Measurements from ENCODE around the gene GATA2. TPM values are rescaled to one million over a fixed set of nuclear protein-coding genes. Genes with fewer than 3 reads are reported as not detected.

Gene GATA2
- polyA plus RNA-seq, 4 donors = 0.67 to 15.2 (median 1.1) TPM

DNA sequence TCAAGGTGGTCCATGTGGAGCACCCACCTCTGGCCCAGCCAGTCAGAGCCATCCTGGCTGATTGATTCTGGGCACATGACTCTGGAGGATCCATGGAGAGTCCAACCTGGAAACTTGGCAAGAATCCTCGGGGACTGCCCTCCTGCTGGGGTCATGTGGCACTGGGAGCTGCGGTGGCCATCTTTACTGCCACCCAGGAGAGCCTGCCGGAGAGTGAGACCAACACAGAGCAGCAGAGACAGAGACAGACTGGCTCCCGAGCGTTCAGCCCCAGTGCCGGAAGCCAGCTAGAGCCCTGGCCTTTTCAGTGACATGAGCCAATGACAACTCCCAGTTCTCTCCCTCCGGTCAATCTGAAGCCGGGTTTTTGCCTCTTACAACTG is 11.5 kb upstream of the GATA2 start:
- Histone ChIP-seq H3K36me3 (ENCODE audit: control insufficient read depth in 3 of 3, insufficient read depth in 2 of 3, low read depth in 1 of 3, low read length in 3 of 3) (no peaks in the 10 kb centered on the region), H3K9me3 (ENCODE audit: control insufficient read depth in 2 of 2, insufficient read depth in 1 of 2, low read depth in 1 of 2, low read length in 1 of 2) (peaks cover 0 to 4% of the 10 kb centered on the region in 2 donors), H3K27me3 (ENCODE audit: control insufficient read depth in 3 of 3, insufficient read depth in 3 of 3, low read length in 3 of 3) (peaks cover 0 to 23% (median 3%) of the 10 kb centered on the region in 3 donors), H3K4me3 (ENCODE audit: low read depth in 1 of 3, low read length in 3 of 3) (no peak overlapping the region), H3K27ac (ENCODE audit: low read depth in 1 of 3, low read length in 2 of 3) (no peak overlapping the region), H3K4me1 (ENCODE audit: control insufficient read depth in 3 of 3, insufficient read depth in 2 of 3, low read depth in 1 of 3, low read length in 2 of 3) (no peaks in the 10 kb centered on the region)
- FAIRE-seq (no peak), DNase-seq (no peak)
- WGBS, 3 donors = 88 to 91% (median 90%) methylated on average over 8 of the region's 8 CpGs

DNA sequence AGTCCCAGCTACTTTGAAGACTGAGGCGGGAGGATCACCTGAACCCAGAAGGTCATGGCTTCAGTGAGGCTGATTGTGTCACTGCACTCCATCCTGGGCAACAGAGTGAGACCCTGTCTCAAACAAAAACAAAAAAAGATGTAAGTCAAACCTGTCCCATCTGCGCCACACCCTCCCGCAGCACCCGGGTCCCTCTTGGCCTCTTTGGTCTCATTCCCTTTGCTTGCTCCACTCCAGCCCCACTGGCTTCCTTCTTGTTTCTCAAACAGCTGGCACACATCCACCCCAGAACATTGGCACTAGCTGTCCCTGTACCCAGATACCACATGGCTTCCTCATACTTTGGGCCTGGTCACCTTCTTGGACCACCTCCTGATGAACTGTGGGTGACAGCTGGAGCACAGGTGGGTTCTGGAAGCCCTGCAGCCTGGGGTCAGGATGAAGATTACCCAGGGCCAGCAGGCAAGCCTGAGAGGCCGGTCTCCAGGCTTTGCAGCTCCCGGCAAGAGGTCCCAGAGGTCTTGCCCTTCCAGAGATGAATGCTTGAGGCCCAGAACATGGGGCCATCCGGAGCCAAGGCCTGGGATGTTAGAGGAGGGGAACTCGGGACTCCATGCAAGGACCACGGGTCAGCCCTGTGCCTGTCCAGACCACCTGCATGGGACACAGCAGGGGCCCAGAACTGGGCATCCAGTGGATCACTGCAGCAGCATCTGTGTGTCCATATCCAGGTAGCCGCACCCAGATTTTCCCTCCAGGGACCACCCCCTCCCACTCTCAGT is 10.9 kb upstream of the GATA2 start:
- peaks cover 0 to 28% (median 6%) of the 10 kb centered on the region in 3 donors for H3K27me3 ChIP-seq (ENCODE audit: control insufficient read depth in 3 of 3, insufficient read depth in 3 of 3, low read length in 3 of 3)
- 77 to 92% (median 86%) methylated on average over 9 to 10 of the region's 10 CpGs for WGBS, 3 donors
- DNase-seq (no peak), FAIRE-seq (no peak)
- no peak overlapping the region for H3K27ac ChIP-seq (ENCODE audit: low read depth in 1 of 3, low read length in 2 of 3)
- H3K36me3 ChIP-seq (ENCODE audit: control insufficient read depth in 3 of 3, insufficient read depth in 2 of 3, low read depth in 1 of 3, low read length in 3 of 3) = no peaks in the 10 kb centered on the region
- H3K4me1 ChIP-seq (ENCODE audit: control insufficient read depth in 3 of 3, insufficient read depth in 2 of 3, low read depth in 1 of 3, low read length in 2 of 3) = no peaks in the 10 kb centered on the region
- no peak overlapping the region for H3K4me3 ChIP-seq (ENCODE audit: low read depth in 1 of 3, low read length in 3 of 3)
- peaks cover 0 to 4% of the 10 kb centered on the region in 2 donors for H3K9me3 ChIP-seq (ENCODE audit: control insufficient read depth in 2 of 2, insufficient read depth in 1 of 2, low read depth in 1 of 2, low read length in 1 of 2)

- 72 to 88% (median 81%) methylated on average over 11 to 12 of the region's 12 CpGs for WGBS, 3 donors
- H3K4me3 ChIP-seq (ENCODE audit: low read depth in 1 of 3, low read length in 3 of 3) = no peak overlapping the region
- DNase-seq = peak in 1 of 2 donors; percentile 25
- H3K4me1 ChIP-seq (ENCODE audit: control insufficient read depth in 3 of 3, insufficient read depth in 2 of 3, low read depth in 1 of 3, low read length in 2 of 3) = no peaks in the 10 kb centered on the region
- no peak for FAIRE-seq
- H3K27ac ChIP-seq (ENCODE audit: low read depth in 1 of 3, low read length in 2 of 3) = no peak overlapping the region
- H3K9me3 ChIP-seq (ENCODE audit: control insufficient read depth in 2 of 2, insufficient read depth in 1 of 2, low read depth in 1 of 2, low read length in 1 of 2) = peaks cover 0 to 4% of the 10 kb centered on the region in 2 donors
- no peaks in the 10 kb centered on the region for H3K36me3 ChIP-seq (ENCODE audit: control insufficient read depth in 3 of 3, insufficient read depth in 2 of 3, low read depth in 1 of 3, low read length in 3 of 3)
- H3K27me3 ChIP-seq (ENCODE audit: control insufficient read depth in 3 of 3, insufficient read depth in 3 of 3, low read length in 3 of 3) = peaks cover 0 to 35% (median 7%) of the 10 kb centered on the region in 3 donors
These were observed 10.2 kb upstream of the GATA2 start for GRCh38 chr3:128503164-128503651.

DNA sequence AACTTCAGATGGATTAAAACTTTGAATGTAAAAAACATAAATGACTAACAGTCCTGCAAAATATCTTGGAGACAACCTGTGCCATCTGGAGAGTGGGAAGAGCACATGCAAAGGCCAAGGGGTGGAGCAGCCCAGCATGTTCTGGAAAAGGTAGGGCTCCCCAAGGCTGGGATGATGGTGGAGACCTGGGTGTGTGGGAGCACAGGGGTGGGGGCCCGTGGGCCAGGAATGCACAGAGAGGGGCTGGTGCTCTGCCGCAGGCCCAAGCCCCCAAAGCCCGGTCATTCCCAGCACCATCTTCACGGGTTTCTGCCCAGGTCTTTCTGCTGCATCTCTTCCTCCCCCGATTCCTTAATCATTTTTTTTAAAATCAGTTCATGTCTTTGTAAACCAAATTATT is 9.7 kb upstream of the GATA2 start:
- peaks cover 0 to 4% of the 10 kb centered on the region in 2 donors for H3K9me3 ChIP-seq (ENCODE audit: control insufficient read depth in 2 of 2, insufficient read depth in 1 of 2, low read depth in 1 of 2, low read length in 1 of 2)
- DNase-seq = no peak
- H3K4me1 ChIP-seq (ENCODE audit: control insufficient read depth in 3 of 3, insufficient read depth in 2 of 3, low read depth in 1 of 3, low read length in 2 of 3) = no peaks in the 10 kb centered on the region
- 73 to 88% (median 78%) methylated on average over 5 of the region's 5 CpGs for WGBS, 3 donors
- no peak overlapping the region for H3K4me3 ChIP-seq (ENCODE audit: low read depth in 1 of 3, low read length in 3 of 3)
- no peak overlapping the region for H3K27ac ChIP-seq (ENCODE audit: low read depth in 1 of 3, low read length in 2 of 3)
- H3K36me3 ChIP-seq (ENCODE audit: control insufficient read depth in 3 of 3, insufficient read depth in 2 of 3, low read depth in 1 of 3, low read length in 3 of 3) = no peaks in the 10 kb centered on the region
- peaks cover 0 to 39% (median 7%) of the 10 kb centered on the region in 3 donors for H3K27me3 ChIP-seq (ENCODE audit: control insufficient read depth in 3 of 3, insufficient read depth in 3 of 3, low read length in 3 of 3)
- no peak for FAIRE-seq

GRCh38 chr3:128501431-128501830 is 8.4 kb upstream of the GATA2 start:
- Histone ChIP-seq H3K27me3 (ENCODE audit: control insufficient read depth in 3 of 3, insufficient read depth in 3 of 3, low read length in 3 of 3) (peaks cover 0 to 49% (median 16%) of the 10 kb centered on the region in 3 donors), H3K27ac (ENCODE audit: low read depth in 1 of 3, low read length in 2 of 3) (no peak overlapping the region), H3K36me3 (ENCODE audit: control insufficient read depth in 3 of 3, insufficient read depth in 2 of 3, low read depth in 1 of 3, low read length in 3 of 3) (no peaks in the 10 kb centered on the region), H3K4me1 (ENCODE audit: control insufficient read depth in 3 of 3, insufficient read depth in 2 of 3, low read depth in 1 of 3, low read length in 2 of 3) (peaks cover 0 to 10% (median 0%) of the 10 kb centered on the region in 3 donors), H3K9me3 (ENCODE audit: control insufficient read depth in 2 of 2, insufficient read depth in 1 of 2, low read depth in 1 of 2, low read length in 1 of 2) (peaks cover 0 to 4% of the 10 kb centered on the region in 2 donors), H3K4me3 (ENCODE audit: low read depth in 1 of 3, low read length in 3 of 3) (no peak overlapping the region)
- 59 to 74% (median 59%) methylated on average over 3 of the region's 3 CpGs for WGBS, 3 donors
- no peak for DNase-seq
- no peak for FAIRE-seq

DNA sequence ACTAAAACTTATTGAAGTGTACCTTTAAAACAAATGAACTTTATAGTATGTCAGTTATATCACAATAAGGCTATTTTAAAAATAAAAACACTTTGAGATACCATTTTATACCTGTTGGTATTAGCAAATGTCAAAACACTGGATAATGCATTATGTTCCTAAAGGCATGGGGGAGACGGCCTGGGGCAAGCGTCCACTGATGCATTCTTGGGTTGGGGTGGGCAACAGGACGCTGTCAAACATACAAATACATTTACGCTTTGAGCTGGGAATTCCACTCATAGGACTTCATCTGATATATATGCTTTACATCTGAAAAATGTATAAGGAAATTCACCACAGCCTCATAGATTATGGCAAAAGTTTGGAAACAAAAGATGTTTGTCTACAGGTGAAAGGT is 7.6 kb upstream of the GATA2 start:
- Histone ChIP-seq H3K4me3 (ENCODE audit: low read depth in 1 of 3, low read length in 3 of 3) (no peak overlapping the region), H3K27ac (ENCODE audit: low read depth in 1 of 3, low read length in 2 of 3) (no peak overlapping the region), H3K27me3 (ENCODE audit: control insufficient read depth in 3 of 3, insufficient read depth in 3 of 3, low read length in 3 of 3) (peaks cover 2 to 50% (median 21%) of the 10 kb centered on the region in 3 donors), H3K9me3 (ENCODE audit: control insufficient read depth in 2 of 2, insufficient read depth in 1 of 2, low read depth in 1 of 2, low read length in 1 of 2) (peaks cover 0 to under 1% of the 10 kb centered on the region in 2 donors), H3K36me3 (ENCODE audit: control insufficient read depth in 3 of 3, insufficient read depth in 2 of 3, low read depth in 1 of 3, low read length in 3 of 3) (no peaks in the 10 kb centered on the region), H3K4me1 (ENCODE audit: control insufficient read depth in 3 of 3, insufficient read depth in 2 of 3, low read depth in 1 of 3, low read length in 2 of 3) (peaks cover 0 to 11% (median 0%) of the 10 kb centered on the region in 3 donors)
- FAIRE-seq (no peak), DNase-seq (no peak)
- 73 to 87% (median 83%) methylated on average over 4 of the region's 4 CpGs for WGBS, 3 donors

GRCh38 chr3:128499724-128500275 is 6.8 kb upstream of the GATA2 start:
- FAIRE-seq (no peak), DNase-seq (no peak)
- no peak overlapping the region for H3K27ac ChIP-seq (ENCODE audit: low read depth in 1 of 3, low read length in 2 of 3)
- H3K27me3 ChIP-seq (ENCODE audit: control insufficient read depth in 3 of 3, insufficient read depth in 3 of 3, low read length in 3 of 3) = peaks cover 6 to 56% (median 29%) of the 10 kb centered on the region in 3 donors
- WGBS, 3 donors = 70 to 83% (median 71%) methylated on average over 4 of the region's 4 CpGs
- no peaks in the 10 kb centered on the region for H3K36me3 ChIP-seq (ENCODE audit: control insufficient read depth in 3 of 3, insufficient read depth in 2 of 3, low read depth in 1 of 3, low read length in 3 of 3)
- no peaks in the 10 kb centered on the region for H3K9me3 ChIP-seq (ENCODE audit: control insufficient read depth in 2 of 2, insufficient read depth in 1 of 2, low read depth in 1 of 2, low read length in 1 of 2)
- H3K4me1 ChIP-seq (ENCODE audit: control insufficient read depth in 3 of 3, insufficient read depth in 2 of 3, low read depth in 1 of 3, low read length in 2 of 3) = peaks cover 0 to 11% (median 0%) of the 10 kb centered on the region in 3 donors
- H3K4me3 ChIP-seq (ENCODE audit: low read depth in 1 of 3, low read length in 3 of 3) = no peak overlapping the region

GRCh38 chr3:128498901-128499530 is 6.0 kb upstream of the GATA2 start:
- no peak for FAIRE-seq
- H3K4me3 ChIP-seq (ENCODE audit: low read depth in 1 of 3, low read length in 3 of 3) = no peak overlapping the region
- H3K36me3 ChIP-seq (ENCODE audit: control insufficient read depth in 3 of 3, insufficient read depth in 2 of 3, low read depth in 1 of 3, low read length in 3 of 3) = no peaks in the 10 kb centered on the region
- no peak for DNase-seq
- no peaks in the 10 kb centered on the region for H3K9me3 ChIP-seq (ENCODE audit: control insufficient read depth in 2 of 2, insufficient read depth in 1 of 2, low read depth in 1 of 2, low read length in 1 of 2)
- no peak overlapping the region for H3K27ac ChIP-seq (ENCODE audit: low read depth in 1 of 3, low read length in 2 of 3)
- peaks cover 6 to 64% (median 36%) of the 10 kb centered on the region in 3 donors for H3K27me3 ChIP-seq (ENCODE audit: control insufficient read depth in 3 of 3, insufficient read depth in 3 of 3, low read length in 3 of 3)
- WGBS, 3 donors = 66 to 75% (median 70%) methylated on average over 15 of the region's 15 CpGs
- H3K4me1 ChIP-seq (ENCODE audit: control insufficient read depth in 3 of 3, insufficient read depth in 2 of 3, low read depth in 1 of 3, low read length in 2 of 3) = peaks cover 0 to 11% (median 0%) of the 10 kb centered on the region in 3 donors
